GM10847 (cell line): Measurements from ENCODE around the gene TIMM22.

Experiments
- POLR2A ChIP-seq: IDR thresholded peaks from 2 replicates; pipeline ENCODE4 v1.6.1; 2011; ENCODE audit not compliant: insufficient read length; ENCODE audit errors: extremely low read depth

Gene TIMM22

DNA sequence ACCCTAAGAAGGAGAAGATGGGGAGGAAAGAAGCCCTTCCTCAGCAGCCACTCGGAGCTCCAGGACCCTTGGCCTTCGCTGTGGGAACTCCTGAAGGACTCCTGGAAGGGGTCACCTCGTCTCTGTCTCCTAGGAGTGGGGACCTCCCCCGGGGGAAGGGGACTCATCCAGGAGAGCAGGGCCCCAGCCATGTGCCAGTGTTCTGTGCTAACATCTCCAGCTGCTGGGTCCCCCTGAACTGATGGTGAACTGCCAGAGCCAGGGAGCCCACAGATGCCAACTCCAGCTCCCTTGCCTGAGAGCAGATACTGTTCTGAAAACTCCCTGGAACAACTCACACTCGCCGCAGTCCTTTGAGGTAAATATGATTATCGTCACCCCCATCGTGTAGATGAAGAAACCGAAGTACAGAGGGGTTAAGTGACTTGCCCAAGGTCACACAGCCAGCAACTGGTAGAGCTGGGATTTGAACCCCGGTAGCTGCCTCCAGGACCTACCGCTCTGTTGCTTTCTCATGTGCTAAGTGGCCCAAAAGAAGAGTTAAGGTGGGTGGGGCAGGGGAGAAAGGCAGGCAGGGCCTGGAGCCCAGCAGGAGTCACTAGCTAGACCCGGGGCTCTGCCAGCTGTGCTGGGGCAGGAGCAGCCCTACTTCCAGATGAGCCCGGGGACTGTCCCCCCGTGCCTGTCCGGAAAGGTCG lies 10.5 kb downstream of the TIMM22 start:
- no peak for TF ChIP-seq POLR2A

DNA sequence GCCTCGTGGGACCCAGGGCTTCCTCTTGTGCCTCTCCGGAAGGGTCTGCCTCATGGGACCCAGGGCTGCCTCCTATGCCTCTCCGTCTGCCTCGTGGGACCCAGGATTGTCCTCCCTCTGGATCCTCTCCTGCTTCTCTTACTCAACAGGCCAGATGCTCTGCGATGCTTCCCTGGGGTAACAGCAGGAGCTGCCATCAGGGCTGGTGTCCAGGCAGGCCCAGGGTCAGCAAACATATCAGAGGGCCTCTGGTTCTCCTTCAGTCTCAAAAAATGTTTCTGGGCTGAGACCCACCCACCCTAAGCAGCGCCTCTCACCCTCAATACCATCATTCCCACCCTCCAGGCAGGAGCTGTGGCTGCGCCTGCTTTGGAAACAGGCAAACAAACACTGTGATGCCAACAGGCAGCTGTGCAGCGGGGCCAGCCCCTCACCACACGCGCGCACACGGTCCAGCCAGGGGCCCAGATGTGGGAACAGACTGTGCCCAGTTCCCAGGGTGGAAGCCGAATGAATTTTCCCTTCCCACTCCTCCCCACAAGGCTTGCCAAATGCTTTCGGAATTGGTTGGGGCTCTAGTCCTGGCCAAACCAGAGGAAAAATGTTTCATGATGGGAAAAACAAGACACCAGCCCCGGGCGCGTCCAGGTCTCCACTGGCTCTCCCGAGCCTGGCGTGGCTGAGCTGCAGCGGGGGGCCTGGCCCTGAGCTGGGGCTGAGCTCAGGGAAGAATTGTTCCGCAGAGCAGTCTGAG lies 11.3 kb downstream of the TIMM22 start:
- TF ChIP-seq POLR2A: no peak

DNA sequence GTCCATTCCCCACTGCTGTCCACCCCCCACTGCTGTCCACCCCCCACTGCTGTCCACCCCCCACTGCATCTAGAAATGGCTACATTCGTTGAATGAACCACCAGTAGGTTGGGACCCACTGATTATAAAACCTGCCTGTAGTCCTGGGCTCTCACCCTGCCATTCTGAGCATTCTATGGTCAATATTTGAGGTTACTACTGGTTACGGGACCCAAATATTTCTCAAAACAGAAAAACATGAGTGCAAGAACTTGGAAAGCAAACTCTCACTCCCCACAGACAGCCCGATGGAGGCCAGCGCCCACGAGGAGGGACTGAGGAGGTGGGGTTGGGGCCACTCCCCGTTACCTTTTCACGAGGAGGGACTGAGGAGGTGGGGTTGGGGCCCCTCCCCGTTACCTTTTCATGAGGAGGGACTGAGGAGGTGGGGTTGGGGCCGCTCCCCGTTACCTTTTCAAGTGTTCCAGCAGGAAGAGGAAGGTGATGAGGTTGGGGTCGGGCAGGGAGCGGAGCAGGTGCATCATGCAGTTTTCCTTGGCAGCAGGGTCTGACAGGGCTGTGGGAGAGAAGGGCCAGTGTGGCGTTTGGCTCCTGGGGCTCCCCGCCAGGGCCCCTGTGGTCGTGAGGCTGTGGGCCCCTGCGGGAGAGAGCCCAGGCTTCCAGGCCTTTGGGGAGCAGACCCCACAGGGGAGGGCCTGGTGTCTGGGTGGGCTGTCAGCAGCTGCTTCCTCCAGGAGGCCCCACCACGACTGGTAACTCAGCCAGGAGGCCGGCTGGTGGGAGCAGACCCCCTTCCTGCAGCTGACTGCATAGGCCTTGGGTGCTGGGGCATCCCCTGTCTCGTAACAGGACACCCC lies 12.5 kb downstream of the TIMM22 start:
- TF ChIP-seq POLR2A: no peak

DNA sequence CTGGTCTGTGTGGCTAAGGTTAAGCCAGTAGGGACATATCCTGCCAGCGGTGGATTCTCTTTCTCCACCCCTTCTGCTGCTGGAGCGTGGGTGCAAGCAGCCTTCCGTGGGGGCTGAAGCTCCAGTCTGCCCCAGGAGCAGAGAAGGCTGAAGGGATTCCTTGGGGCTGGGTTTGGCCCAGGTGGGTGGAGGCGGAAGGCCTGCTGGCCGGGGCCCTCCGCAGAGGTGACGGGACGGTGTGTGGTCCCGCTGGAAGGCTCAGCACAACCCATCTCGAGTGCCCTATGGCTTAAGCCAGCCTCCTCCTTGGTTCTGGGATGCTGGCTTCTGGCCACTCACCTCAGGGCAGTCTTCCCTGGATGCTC lies 13.1 kb downstream of the TIMM22 start:
- no peak for TF ChIP-seq POLR2A

DNA sequence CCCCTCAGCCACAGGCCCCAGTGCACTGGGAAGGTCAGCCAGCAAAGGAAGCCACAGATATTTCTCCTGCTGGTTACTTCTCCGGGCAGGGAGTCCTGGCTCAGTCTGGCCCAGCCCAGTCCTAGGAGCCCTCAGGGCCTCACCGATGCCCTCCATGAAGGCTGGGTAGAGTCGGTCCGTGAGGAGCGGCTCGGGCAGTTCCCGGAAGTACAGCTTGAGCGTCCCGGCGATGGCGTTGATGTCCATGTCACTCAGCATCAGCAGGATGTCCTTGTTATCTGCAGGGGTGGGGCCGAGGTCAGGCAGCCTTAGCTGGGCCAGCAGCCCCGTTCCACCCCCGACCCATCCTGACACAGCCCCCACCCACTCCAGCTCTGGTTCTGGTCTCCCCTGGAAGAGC lies 13.7 kb downstream of the TIMM22 start:
- no peak for TF ChIP-seq POLR2A

DNA sequence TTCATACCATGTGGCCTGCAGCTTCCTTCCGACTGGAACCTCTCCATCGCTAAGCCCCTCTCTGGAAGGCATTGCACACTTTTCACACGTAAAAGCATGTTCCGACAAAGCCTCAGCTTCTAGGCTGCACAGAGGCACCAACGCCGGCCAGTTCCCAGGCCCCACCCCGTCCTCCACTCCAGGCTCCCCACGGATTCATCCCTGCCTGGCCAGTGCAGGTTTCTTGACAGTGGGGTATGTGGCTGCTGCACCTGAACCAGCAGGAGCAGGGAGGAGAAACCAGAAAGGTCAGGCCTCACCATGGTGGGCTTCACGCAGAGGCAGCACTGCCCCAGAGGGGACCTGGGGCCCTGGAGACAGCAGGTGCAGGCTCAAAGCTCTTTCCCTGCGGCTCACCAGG lies 14.2 kb downstream of the TIMM22 start:
- TF ChIP-seq POLR2A: no peak

DNA sequence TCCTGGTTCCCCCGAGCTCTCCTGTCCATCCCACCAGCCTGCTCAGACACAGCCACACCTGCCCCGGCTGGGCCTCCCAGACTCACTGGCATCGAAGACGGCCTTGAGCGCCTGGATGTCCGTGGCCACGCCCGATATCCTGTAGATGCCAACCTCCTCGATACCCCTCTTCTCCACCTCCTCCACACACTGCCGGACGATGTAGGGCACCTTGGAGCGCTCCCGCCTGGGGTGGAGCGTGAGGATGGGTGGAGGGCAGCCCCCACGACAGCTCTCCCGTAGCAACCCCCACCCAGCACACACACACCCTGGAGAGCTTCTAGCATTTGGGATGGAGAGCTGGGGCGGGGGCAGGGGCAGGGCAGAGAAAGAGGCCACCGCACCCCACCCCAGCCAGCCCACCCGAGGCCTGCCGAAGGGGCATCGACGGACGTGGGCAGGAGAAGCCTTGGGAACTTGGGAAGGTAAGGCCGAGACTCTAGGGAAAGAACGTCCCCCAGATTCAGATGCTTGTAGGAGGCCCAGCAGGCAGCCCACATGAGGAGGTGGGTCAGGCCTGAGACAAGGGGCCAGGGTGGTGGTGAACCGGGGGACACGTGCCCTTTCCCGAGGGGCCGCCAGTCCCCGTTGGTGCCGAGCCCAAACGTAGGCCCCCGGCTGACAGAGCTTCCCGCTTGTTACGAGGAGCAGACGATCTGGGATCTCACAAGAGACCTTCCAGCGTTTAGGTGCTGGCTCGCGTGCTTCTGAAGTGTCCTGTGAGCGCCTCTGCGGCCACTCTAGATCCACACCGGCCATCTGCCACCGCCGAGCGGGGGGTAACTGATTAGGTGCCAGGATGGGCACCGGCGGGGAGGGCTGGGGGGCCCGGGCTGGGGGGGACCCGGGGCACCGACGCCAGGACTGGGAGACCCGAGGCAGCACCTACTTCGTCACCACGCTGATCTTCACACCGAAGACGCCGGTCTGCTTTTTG lies 15.1 kb downstream of the TIMM22 start:
- TF ChIP-seq POLR2A: no peak

DNA sequence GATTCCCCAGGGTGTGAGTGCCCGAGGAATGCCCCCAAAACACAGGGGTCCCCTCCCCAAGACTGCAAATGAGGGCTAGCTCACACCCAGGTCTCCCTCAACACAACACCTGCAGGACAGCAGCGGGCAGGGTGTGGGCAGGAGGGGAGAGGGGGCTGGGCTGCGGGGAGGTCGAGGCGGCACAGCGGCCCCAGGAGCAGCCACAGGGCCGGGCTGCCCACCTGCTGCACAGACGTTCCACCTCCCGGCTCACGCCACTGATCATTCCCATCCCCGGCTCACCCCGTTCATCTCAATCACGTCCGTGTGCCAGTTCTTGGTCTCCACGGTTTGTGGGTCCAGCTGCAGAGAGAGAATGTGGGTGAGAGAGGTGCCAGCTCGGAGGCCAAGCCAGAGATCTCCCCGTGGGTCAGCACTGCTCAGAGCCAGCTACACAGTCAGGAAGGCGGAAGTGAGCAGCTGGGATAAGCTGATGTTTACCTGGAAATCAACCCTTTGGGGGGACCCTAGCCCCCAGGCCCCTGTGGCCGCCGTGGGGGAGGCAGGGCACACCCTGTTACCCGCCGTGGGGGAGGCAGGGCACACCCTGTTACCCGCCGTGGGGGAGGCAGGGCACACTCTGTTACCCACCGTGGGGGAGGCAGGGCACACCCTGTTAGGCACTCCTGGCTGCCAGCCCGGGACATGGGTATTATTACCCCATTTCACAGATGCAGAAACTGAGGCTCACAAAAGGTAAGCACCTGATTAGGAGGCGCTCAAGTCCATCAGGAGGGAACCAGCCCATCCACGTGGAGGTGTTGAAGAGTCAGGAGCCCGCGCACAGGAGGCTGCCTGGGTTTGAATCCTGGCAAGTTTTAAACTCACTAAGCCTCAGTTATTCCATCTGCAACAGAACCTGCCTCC lies 16.1 kb downstream of the TIMM22 start:
- TF ChIP-seq POLR2A: no peak

DNA sequence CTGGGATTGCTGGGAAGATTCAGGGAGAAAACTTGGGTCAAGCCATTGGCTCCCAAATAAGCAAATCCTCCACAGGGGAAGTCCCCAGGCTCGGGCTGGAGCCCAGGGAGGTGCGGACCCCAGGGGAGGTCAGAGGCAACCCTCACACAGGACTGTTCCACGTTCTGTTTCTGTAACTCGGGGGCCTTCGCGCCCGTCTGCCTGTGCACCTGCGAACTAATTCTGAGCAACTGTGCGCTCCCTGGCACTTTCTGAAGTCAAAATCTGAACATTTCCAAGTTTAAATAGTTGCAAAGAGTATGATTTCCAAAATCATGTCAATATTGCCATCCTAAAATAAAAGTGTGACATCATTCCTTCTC lies 16.8 kb downstream of the TIMM22 start:
- TF ChIP-seq POLR2A: no peak

DNA sequence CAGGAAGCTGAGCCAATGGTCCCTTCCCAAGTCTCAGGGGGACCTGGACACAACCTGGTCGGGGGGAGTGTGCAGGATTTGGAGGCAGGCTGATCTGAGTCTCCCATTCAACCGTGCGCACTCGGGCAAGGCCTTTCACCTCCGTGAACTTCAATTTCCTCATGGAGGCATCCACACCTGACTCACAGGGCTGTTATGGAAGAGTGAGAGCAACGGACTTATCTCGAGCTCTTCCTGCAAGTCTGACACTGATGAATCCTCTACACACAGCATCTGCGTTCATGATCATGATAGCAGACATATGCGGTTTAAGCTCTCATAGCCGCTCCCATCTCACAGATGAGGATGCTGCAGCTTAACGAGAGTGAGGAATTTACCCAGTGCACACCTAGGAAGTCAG lies 21.6 kb downstream of the TIMM22 start:
- TF ChIP-seq POLR2A: no peak

DNA sequence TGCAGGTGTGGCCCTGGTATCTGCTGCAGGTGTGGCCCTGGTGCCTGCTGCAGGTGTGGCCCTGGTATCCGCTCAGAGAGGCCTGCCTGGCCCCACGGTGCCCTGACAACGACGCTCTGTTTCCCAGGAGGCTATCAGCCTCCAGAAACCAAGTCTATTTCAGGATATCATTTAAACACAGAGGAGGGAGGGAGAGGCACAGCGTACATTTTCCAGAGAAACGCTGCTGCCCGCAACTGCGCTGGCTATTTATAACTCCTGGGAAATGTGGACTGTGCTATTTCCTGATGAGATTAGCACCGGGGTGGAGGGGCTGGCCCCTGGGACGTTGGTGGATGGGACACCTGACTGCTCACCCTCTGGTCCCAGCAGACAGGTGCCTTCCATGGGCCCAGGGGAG lies 22.5 kb downstream of the TIMM22 start:
- TF ChIP-seq POLR2A: no peak

DNA sequence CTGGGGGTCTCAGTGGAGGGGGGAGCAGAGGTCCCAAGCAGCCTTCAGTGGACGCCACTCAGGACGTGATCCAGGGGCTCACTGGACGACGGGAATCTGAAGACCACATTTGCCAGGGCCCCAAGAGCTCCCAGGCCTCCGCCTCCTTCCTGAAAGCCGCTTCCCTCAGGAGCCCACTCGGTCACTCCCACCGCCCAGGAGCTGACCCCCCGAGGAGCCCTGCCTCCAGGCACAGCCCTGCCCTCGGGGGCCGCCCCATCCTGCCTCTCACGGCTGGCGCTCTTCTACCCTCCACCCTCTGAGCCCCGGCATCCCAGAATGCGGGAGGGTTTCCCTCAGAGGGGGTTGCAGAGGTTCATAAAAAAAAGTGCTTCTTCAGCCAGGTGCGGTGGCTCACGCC lies 24.2 kb downstream of the TIMM22 start:
- no peak for TF ChIP-seq POLR2A

DNA sequence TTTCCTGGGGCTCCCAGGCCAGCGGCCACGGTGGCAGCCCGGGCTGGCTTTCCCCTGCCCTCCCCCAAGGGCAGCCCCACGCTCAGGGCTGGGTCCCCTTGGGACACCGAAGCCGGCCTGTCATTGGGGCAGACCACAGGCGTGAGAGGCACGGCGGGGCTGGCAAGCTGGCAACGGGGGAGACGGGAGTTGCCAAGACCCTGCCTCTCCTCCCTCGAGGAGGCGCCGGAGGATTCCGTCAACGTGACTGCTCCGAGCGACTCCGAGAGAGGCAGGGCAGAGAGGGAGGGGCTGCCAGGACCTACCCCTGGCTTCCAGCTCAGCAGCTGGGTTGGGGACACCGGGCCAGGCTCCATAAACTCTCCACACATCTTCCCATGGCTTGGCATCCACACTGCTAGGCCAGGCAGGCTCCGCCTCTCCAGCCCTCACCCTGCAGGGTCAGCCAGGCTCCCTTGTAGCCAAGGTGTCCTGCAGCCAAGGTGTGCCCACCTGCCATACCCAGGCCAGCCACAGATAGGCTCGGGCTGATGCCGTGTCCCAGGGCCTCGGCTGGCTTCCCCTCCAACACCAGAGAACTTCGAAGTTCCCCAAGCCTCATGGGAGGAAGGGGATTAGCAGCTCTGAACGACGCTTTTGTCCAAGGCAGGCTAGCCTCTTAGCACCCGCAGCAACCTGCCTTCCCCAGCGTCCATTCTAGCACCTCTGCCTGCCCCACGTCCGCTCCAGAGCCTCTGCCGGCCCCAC lies 25.5 kb downstream of the TIMM22 start:
- no peak for TF ChIP-seq POLR2A
